GM12891 (cell line): ENCODE results near the gene SNX32.

Experiments used
- PAX5 ChIP-seq: IDR thresholded peaks from 2 replicates; pipeline ENCODE4 v1.6.1; 2011; ENCODE audit warnings: low read length, moderate library complexity, mild to moderate bottlenecking; ENCODE audit not compliant: insufficient read depth, severe bottlenecking
- POLR2A ChIP-seq: IDR thresholded peaks from 2 replicates; pipeline ENCODE4 v1.6.1; 2011; ENCODE audit warnings: low read depth, low read length, control low read depth
- POLR2AphosphoS5 ChIP-seq: IDR thresholded peaks from 2 replicates; pipeline ENCODE4 v1.6.1; 2011; ENCODE audit warnings: low read depth, low read length, control low read depth
- POU2F2 ChIP-seq: IDR thresholded peaks from 2 replicates; pipeline ENCODE4 v1.6.1; 2011; ENCODE audit warnings: low read depth, mild to moderate bottlenecking, control low read depth, low read length, moderate library complexity
- SPI1 ChIP-seq: IDR thresholded peaks from 2 replicates; pipeline ENCODE4 v1.6.1; 2011; ENCODE audit warnings: low read depth, low read length, control low read depth
- TAF1 ChIP-seq: IDR thresholded peaks from 2 replicates; pipeline ENCODE4 v1.6.1; 2011; ENCODE audit warnings: low read depth, low read length, control low read depth

DNA sequence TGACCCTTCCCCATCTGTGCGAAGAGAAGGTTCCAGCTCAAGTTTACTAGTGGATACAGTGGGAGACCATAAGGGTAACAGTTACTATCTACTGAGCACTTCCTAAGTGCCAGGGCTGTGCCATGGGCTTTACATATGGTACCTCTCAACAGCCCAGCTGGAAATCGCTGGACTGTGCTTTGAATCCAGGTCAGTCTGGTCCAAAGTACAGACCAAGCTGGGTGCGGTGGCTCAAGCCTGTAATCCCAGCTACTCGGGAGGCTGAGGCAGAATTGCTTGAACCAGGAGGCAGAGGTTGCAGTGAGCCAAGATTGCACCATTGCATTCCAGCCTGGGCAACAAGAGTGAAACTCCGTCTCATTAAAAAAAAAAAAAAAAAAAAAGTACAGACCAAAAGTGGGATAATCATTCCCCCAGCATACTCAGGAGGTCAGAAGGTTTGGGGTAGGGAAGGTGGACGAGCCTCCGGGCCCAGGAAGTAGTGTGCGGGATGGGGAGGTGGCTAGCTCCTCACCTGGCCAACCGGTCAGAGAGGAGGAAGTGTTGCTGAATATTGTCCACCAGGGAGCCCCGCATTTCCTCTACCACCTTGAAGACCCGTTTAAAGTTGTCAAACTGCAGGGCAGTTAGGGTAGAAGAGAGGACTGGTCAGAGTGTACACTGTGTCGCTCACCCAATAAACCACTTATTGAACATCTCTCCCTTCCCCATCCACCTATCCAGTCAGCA is 52.2 kb downstream of the SNX32 start:
- TF ChIP-seq POLR2A (no peak), POLR2AphosphoS5 (no peak), SPI1 (no peak), TAF1 (no peak), POU2F2 (no peak), PAX5 (no peak)
